Astrocyte (in vitro differentiated cells and primary cell): ENCODE data around the gene CSRP2. TPM values are rescaled to one million over a fixed set of nuclear protein-coding genes. Genes with fewer than 3 reads are reported as not detected.

Experiments
- DNase-seq: peaks from one replicate; pipeline ENCODE4 v3.0.0-alpha.2; 2010; ENCODE audit warnings: low read depth
- FAIRE-seq: peaks from 2 replicates; lab custom pipeline; 2011; peaks lifted over from hg19 to GRCh38; lab: Jason Lieb, UNC
- H2AFZ ChIP-seq: 2 replicates; pipeline ENCODE4 v1.6.0; 2012; ENCODE audit warnings: low read depth, low read length, inconsistent platforms
- H3K27ac ChIP-seq: 2 replicates; pipeline ENCODE4 v1.5.1; 2011; ENCODE audit warnings: low read depth, low read length, inconsistent platforms
- H3K27me3 ChIP-seq: 2 replicates; pipeline ENCODE4 v1.6.0; 2011; ENCODE audit warnings: low read length, inconsistent platforms; ENCODE audit not compliant: insufficient read depth
- H3K36me3 ChIP-seq: 2 replicates; pipeline ENCODE4 v1.5.1; 2011; ENCODE audit warnings: low read length, inconsistent platforms; ENCODE audit not compliant: insufficient read depth
- H3K4me1 ChIP-seq: 2 replicates; pipeline ENCODE4 v1.5.1; 2011; ENCODE audit warnings: low read length, inconsistent platforms; ENCODE audit not compliant: insufficient read depth
- H3K4me2 ChIP-seq: 2 replicates; pipeline ENCODE4 v1.6.0; 2012; ENCODE audit warnings: low read length, inconsistent platforms
- H3K4me3 ChIP-seq: 2 replicates; pipeline ENCODE4 v1.5.1; 2011; ENCODE audit warnings: low read depth, mild to moderate bottlenecking, low read length, inconsistent platforms; ENCODE audit not compliant: insufficient read depth
- H3K79me2 ChIP-seq: 2 replicates; pipeline ENCODE4 v1.6.0; 2012; ENCODE audit warnings: mild to moderate bottlenecking, low read length, inconsistent platforms; ENCODE audit not compliant: insufficient read depth
- H3K9ac ChIP-seq: 2 replicates; pipeline ENCODE4 v1.6.0; 2012; ENCODE audit warnings: mild to moderate bottlenecking, low read length, inconsistent platforms
- H3K9me3 ChIP-seq: 2 replicates; pipeline ENCODE4 v1.5.1; 2012; ENCODE audit warnings: low read depth, mild to moderate bottlenecking, low read length, inconsistent platforms; ENCODE audit not compliant: insufficient read depth
- H4K20me1 ChIP-seq: 2 replicates; pipeline ENCODE4 v1.6.0; 2012; ENCODE audit warnings: low read length, inconsistent platforms; ENCODE audit not compliant: insufficient read depth
- H3K27ac Mint-ChIP-seq: one replicate; pipeline ENCODE4 v1.8.0; 2021; ENCODE audit warnings: mild to moderate bottlenecking, mixed read lengths; ENCODE audit not compliant: unreplicated experiment
- H3K27me3 Mint-ChIP-seq: one replicate; pipeline ENCODE4 v1.8.0; 2021; ENCODE audit warnings: low read depth, mixed read lengths; ENCODE audit not compliant: unreplicated experiment
- H3K36me3 Mint-ChIP-seq: one replicate; pipeline ENCODE4 v1.8.0; 2021; ENCODE audit warnings: low read depth, mixed read lengths; ENCODE audit not compliant: unreplicated experiment
- H3K4me1 Mint-ChIP-seq: one replicate; pipeline ENCODE4 v1.8.0; 2021; ENCODE audit warnings: low read depth, mixed read lengths; ENCODE audit not compliant: unreplicated experiment
- H3K4me3 Mint-ChIP-seq: one replicate; pipeline ENCODE4 v1.8.0; 2021; ENCODE audit warnings: mild to moderate bottlenecking, moderate library complexity, mixed read lengths; ENCODE audit not compliant: unreplicated experiment
- H3K9me3 Mint-ChIP-seq: one replicate; pipeline ENCODE4 v1.8.0; 2021; ENCODE audit warnings: mild to moderate bottlenecking, mixed read lengths; ENCODE audit not compliant: unreplicated experiment
- EZH2 ChIP-seq: IDR thresholded peaks from 2 replicates; pipeline ENCODE4 v1.6.1; 2012; ENCODE audit warnings: mild to moderate bottlenecking, low read length, inconsistent platforms; ENCODE audit not compliant: insufficient read depth
- total RNA-seq: library from RNA; stranded (reverse); gene quantifications from 2 replicates; pipeline ENCODE4 v1.2.1, GENCODE V29; 2021
- TF ChIP-seq, protein P1 (sequence below): IDR thresholded peaks from 2 replicates; pipeline ENCODE4 v1.5.1; 2011; ENCODE audit warnings: low read depth, mild to moderate bottlenecking, inconsistent platforms, low read length, moderate library complexity; ENCODE audit not compliant: insufficient read depth

The CSRP2 gene
- total RNA-seq, 1 donor from 2014 or later = 265 TPM

DNA sequence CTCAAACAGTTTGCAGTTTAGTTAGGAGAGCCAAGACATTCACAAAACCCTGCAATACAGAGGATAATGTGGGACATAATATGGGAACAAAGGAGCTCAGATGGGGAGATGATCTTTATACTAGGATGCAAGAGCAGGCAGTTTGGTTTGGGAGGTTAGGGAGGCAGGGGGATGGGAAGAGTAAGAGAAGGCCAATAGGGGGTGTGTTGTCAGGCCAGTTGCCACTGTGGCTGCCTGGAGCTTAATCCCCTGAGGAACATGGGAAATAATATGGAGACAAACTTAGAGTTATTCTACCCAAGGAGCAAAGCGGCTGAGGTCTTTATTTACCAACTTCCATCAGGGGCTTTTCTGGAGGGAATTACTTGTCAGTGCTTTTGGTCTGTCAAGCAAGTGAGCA is 10.0 kb upstream of the CSRP2 start:
- DNase-seq (no peak), FAIRE-seq (no peak)
- H3K27me3 ChIP-seq = no peaks in the 10 kb centered on the region
- H3K27ac ChIP-seq = no peak overlapping the region
- H3K79me2 ChIP-seq = no peaks in the 10 kb centered on the region
- H3K4me1 Mint-ChIP-seq = peaks cover 11% of the 10 kb centered on the region
- no peaks in the 10 kb centered on the region for H3K36me3 ChIP-seq
- H2AFZ ChIP-seq = no peak overlapping the region
- no peaks in the 10 kb centered on the region for H4K20me1 ChIP-seq
- H3K4me1 ChIP-seq = no peaks in the 10 kb centered on the region
- no peak overlapping the region for H3K4me3 Mint-ChIP-seq
- H3K9ac ChIP-seq = no peak overlapping the region
- H3K27ac Mint-ChIP-seq = no peak overlapping the region
- H3K4me2 ChIP-seq = no peak overlapping the region
- peaks cover 7% of the 10 kb centered on the region for H3K9me3 Mint-ChIP-seq
- TF ChIP-seq, protein P1, sequence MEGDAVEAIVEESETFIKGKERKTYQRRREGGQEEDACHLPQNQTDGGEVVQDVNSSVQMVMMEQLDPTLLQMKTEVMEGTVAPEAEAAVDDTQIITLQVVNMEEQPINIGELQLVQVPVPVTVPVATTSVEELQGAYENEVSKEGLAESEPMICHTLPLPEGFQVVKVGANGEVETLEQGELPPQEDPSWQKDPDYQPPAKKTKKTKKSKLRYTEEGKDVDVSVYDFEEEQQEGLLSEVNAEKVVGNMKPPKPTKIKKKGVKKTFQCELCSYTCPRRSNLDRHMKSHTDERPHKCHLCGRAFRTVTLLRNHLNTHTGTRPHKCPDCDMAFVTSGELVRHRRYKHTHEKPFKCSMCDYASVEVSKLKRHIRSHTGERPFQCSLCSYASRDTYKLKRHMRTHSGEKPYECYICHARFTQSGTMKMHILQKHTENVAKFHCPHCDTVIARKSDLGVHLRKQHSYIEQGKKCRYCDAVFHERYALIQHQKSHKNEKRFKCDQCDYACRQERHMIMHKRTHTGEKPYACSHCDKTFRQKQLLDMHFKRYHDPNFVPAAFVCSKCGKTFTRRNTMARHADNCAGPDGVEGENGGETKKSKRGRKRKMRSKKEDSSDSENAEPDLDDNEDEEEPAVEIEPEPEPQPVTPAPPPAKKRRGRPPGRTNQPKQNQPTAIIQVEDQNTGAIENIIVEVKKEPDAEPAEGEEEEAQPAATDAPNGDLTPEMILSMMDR = no peak
- TF ChIP-seq EZH2 = no peak
- H3K27me3 Mint-ChIP-seq = no peaks in the 10 kb centered on the region
- H3K4me3 ChIP-seq = no peak overlapping the region
- no peaks in the 10 kb centered on the region for H3K36me3 Mint-ChIP-seq
- peaks cover 2% of the 10 kb centered on the region for H3K9me3 ChIP-seq

- H2AFZ ChIP-seq = no peak overlapping the region
- no peaks in the 10 kb centered on the region for H3K36me3 Mint-ChIP-seq
- H3K36me3 ChIP-seq = no peaks in the 10 kb centered on the region
- peak; percentile 65 for DNase-seq
- no peak overlapping the region for H3K9ac ChIP-seq
- H3K4me3 Mint-ChIP-seq = peak overlapping the region; percentile 70
- H3K27me3 Mint-ChIP-seq = no peaks in the 10 kb centered on the region
- H3K4me2 ChIP-seq = no peak overlapping the region
- H3K27me3 ChIP-seq = no peaks in the 10 kb centered on the region
- no peaks in the 10 kb centered on the region for H3K79me2 ChIP-seq
- H3K4me1 ChIP-seq = peaks cover 12% of the 10 kb centered on the region
- peak overlapping the region; percentile 75 for H3K27ac Mint-ChIP-seq
- H3K27ac ChIP-seq = no peak overlapping the region
- FAIRE-seq = no peak
- peaks cover 3% of the 10 kb centered on the region for H3K9me3 ChIP-seq
- peaks cover 34% of the 10 kb centered on the region for H3K4me1 Mint-ChIP-seq
- TF ChIP-seq EZH2 = no peak
- TF ChIP-seq, protein P1 = no peak
- H3K4me3 ChIP-seq = no peak overlapping the region
- peaks cover 5% of the 10 kb centered on the region for H3K9me3 Mint-ChIP-seq
- no peaks in the 10 kb centered on the region for H4K20me1 ChIP-seq
Observed at GRCh38 chr12:76883811-76884210, 5.0 kb upstream of the CSRP2 start.

DNA sequence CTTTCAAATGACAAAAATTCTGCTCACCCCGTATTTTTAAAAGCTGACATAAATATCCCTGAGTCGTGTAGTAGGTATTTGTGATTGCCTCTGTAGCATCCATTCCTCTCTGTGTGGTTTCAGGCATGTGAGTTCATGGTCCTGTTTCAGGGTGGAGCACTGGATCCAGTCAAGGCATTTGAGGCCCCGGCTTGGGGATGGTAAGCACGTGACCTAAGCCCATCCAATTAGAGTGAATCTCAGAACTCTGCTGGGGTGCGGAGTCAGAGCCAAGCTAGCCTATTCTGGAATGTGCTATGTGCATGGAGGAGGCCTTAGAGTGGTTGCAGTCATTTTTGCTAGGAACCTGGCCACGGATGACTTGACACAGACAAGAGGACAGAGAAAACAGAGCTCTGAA is 4.3 kb upstream of the CSRP2 start:
- Mint-ChIP-seq H3K27ac (peak overlapping the region; percentile 75), H3K9me3 (peaks cover 5% of the 10 kb centered on the region), H3K4me3 (peak overlapping the region; percentile 27), H3K36me3 (no peaks in the 10 kb centered on the region), H3K4me1 (peaks cover 34% of the 10 kb centered on the region), H3K27me3 (no peaks in the 10 kb centered on the region)
- H3K36me3 ChIP-seq = no peaks in the 10 kb centered on the region
- no peak for TF ChIP-seq EZH2
- TF ChIP-seq, protein P1 = no peak
- H3K79me2 ChIP-seq = peaks cover 5% of the 10 kb centered on the region
- no peaks in the 10 kb centered on the region for H3K27me3 ChIP-seq
- H3K4me2 ChIP-seq = no peak overlapping the region
- H3K9ac ChIP-seq = no peak overlapping the region
- FAIRE-seq (no peak), DNase-seq (peak; percentile 56)
- H3K9me3 ChIP-seq = peaks cover 3% of the 10 kb centered on the region
- H4K20me1 ChIP-seq = no peaks in the 10 kb centered on the region
- no peak overlapping the region for H2AFZ ChIP-seq
- H3K4me1 ChIP-seq = peaks cover 12% of the 10 kb centered on the region
- no peak overlapping the region for H3K27ac ChIP-seq
- no peak overlapping the region for H3K4me3 ChIP-seq
